GM18498 (cell line): ENCODE data around the gene COL8A1.

Source experiments
- ATAC-seq: cut with Tn5 transposase; IDR thresholded peaks from one replicate; pipeline ENCODE4 v1.9.1; 2021; ENCODE audit warnings: mild to moderate bottlenecking, moderate library complexity; ENCODE audit not compliant: unreplicated experiment

The COL8A1 gene

GRCh38 chr3:99668044-99668443 is 29.6 kb downstream of the COL8A1 start:
- ATAC-seq = no peak

DNA sequence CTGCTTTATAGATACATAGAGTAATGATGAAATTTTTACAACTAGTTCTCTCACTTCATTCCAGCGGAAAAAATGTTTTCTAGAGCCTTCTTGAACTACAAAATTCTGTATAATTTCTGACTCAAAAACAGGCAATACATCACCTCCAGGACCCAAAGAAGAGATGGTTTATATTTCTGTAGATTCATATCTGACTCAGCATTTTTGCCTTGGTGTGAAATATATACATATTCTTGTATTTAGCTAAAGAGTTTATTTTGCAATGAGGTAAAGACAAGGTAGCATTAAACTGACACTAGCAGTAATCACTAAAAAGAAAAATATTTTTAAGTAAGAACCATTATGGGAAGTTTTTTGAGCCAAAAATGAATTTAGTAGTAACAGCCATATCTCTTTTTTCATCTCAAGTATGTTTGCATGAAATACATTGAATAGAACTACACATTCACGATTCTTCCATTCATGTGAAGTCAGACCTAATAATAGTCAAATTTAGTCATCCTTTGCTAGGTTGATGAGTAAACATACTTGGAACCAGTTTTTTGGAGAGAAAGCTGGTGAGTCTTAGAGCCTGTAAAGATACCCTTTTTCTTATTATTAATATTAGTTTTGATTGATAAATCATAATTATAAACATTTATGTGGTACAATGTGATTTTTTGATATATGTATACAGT is 31.6 kb downstream of the COL8A1 start:
- ATAC-seq = no peak

GRCh38 chr3:99670556-99670950 is 32.2 kb downstream of the COL8A1 start:
- no peak for ATAC-seq

- no peak for ATAC-seq
Observed at GRCh38 chr3:99674086-99674789, 35.8 kb downstream of the COL8A1 start.

- ATAC-seq = no peak
Observed at GRCh38 chr3:99678023-99678422, 39.6 kb downstream of the COL8A1 start.

GRCh38 chr3:99678896-99679295 is 40.5 kb downstream of the COL8A1 start:
- ATAC-seq = no peak

DNA sequence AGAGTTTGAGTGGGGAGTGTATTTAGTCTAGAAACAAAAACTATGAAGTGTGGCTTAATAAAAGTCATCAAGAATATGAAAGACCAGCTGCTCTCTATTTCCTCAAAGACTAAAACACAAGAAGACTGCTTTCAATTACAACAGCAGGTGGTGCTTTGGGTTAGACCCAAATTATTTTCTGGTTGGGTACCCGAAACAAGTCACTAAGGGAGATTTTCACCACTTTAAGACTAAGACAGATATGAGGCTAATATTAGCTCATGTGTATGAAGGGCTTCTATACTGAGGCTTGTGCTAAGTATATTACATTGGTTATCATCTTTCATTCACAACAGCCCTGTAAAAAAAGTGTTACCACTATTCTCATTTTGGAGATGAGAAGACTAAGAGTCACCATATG is 43.1 kb downstream of the COL8A1 start:
- peak; percentile 91 for ATAC-seq

DNA sequence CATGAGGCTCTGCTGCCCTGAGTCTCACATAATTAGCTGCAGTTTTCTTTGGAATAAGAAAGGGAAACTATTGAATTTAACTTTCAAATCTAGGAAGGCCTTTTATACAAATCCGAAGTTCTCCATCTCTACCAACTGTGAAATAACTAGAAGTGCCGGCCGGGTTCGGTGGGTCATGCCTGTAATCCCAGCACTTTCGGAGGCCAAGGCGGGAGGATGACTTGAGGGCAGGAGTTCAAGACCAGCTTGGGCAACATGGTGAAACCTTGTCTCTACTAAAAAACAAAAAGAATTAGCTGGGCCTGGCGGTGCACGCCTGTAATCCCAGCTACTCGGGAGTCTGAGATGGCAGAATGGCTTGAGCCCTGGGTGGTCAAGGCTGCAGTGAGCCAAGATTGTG is 43.6 kb downstream of the COL8A1 start:
- ATAC-seq = no peak

DNA sequence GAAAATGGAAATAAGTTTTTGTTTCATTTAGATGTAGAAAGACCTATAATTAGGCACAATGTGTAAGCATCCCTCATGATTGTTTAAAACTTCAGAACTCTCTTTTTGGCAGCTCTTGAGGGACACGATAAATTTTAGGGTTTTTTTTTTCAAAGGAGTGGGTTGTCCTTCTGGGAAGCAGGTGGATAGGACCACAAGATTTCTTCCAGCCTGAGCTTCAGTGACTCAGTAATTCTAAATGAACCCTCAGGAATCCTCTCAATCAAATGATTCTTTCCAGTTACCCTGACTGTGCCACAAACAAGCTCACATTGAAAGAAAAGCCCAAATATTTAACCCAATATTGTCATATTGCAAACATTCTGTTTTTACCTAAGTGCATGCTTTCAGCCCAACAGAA is 45.1 kb downstream of the COL8A1 start:
- no peak for ATAC-seq

DNA sequence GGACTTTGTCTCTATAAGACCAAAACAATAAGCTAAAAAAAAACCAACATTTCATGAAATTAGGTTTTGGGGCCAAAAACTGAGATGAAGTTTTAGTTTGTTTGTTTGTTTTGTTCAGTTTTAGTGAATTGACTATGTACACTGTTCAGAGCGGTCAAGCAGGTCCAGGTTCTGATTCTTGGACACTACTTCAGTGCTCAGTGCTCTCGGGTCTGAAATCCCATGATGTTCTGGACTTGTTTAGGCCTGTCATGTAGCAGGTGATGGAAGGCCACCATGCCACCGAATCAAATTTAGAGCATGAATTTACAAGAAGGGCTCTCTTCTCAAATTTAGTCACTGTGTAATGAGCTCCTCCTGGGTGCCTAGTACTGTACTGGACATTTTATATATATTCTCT is 45.5 kb downstream of the COL8A1 start:
- no peak for ATAC-seq

DNA sequence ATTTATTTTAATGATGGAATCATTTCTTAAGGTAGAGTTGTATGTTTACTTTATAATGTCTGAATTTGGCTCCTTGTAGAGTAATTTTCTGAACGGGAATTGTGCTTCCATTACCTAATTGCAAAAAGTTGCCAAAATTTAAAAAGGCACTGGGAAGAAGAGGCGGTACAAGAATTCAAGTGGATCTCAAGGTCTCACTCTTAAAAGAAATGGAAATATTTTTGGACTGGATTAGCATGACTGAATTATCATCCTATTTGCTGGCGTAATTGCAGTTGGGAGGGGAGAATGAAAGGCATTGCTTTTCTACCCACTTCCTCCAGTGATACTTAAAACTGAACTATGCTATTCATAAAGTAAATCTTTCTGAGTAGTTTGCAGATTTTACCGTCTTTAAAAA is 46.2 kb downstream of the COL8A1 start:
- ATAC-seq = no peak

GRCh38 chr3:99686469-99686868 is 48.1 kb downstream of the COL8A1 start:
- no peak for ATAC-seq

DNA sequence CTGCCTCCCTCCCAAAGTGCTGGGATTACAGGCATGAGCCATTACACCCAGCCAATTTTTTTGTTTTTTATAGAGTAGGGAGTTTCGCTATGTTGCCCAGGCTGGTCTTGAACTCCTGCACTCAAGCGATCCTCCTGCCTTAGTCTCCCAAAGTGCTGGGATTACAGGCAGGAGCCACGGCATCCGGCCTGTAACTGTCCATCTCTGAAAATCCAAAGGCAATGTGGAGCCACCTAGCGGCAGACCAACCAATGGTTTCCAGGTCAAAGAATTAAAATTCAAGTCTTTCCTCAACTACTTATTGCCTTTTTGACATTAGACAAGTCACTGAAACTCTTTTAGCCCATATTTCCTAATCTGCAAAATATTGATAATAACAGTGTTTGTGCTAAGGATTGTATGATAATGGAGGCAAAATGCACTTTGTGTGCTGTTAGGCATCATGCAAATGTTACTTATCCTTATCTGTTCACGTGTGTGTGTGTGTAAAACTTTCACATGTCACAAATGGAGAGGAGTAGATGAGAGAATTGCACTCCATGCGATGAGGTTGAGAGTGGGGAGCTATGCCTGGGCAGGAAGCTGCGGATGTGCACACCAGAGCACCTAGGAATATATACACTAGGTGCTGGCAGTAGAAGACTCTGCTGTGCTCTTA is 48.7 kb downstream of the COL8A1 start:
- ATAC-seq = peak; percentile 75

DNA sequence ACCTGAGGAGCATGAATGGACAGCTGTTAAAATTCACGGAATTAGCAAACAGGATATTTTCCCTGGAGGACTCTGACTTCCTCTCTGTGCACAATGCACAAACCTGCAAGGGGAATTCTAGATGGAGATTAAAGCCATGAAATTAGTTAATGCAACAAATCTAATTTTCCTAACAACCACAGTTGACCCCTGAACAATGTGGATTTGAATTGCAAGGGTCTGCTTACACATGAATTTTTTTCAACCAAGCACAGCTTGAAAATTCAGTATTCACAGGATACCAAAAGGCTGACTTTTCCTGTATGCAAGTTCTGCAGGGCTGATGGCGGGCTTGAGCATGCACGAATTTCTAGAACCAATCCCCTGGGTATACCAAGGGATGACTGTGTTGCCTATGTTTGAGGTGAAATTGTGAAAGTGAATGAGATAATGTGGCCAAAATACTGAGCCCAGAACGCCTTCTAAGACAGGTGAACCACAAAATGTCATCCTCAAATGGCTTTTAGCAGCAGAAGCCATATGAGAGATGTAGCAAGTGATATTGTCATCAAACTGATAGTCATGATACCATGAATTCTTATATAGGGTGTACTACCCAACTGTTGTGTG is 52.5 kb downstream of the COL8A1 start:
- no peak for ATAC-seq

DNA sequence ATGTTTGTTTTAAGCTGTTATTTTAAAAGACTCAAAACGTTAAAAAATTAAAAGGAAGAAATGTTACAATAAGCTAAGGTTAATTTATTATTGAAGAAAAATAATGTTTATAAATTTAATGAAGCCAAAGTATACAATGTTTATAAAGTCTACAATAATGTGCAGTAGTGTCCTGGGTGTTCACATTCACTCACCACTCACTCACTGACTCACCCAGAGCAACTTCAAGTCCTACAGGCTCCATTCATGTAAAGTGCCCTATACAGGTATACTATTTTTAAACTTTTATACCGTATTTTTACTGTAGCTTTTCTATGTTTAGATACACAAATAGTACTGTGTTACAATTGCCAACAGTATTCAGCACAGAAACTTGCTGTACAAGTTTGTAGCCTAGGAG is 55.2 kb downstream of the COL8A1 start:
- no peak for ATAC-seq

DNA sequence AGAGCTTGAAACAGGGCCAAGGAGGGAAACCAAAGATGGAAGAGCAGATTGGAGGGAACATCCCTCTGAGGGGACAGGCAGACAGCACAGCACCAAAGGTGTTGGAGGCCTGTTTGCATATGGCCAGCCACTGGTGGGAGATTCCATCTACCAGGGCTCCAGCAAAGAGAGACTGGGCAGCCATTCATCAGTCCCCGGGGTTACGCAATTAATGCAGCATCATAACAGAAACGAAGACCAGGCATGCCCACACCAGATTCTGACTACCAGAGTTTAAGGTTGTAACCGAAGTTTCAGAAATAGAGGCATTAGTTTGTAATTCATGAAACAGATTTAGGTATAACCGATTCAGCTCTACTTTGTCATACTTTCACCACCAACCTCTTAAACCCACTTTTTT is 58.1 kb downstream of the COL8A1 start:
- ATAC-seq = no peak

DNA sequence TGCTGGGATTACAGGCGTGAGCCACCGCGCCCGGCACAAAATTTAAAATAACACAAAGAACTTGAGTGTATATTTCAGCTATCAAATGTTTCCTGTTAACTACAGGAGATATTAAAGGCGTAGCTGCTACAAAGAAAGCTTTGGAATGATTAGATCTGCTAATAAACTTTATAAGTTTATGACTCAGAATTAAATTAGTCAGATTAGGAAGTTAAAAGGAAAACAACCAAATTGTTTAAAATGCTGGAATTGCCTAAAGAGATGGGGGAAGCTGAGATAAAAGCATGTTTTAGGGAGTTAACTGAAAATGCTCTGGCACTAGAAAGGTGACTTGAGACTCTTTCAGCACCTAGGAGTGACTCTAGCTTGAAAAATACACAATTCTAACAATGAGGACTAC is 58.9 kb downstream of the COL8A1 start:
- no peak for ATAC-seq

GRCh38 chr3:99698932-99699331 is 60.5 kb downstream of the COL8A1 start:
- no peak for ATAC-seq

DNA sequence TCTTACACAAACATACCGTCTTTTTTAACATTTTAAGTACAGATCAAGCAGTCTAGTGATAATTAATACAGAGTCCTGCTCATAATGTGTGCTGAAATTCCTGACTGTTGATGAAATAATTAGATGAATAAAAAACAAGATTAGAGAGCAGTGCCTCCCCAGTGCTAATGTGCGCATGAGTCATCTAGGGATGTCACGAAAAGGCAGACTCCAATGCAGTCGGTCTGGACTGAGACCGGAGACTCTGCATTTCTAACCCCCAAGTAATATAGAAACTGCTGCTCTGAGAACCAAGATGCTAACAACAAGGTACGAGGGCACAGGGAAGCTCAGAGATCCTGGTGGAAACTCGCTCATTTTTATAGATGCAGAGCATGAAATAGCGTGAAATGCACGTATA is 61.4 kb downstream of the COL8A1 start:
- ATAC-seq = no peak

DNA sequence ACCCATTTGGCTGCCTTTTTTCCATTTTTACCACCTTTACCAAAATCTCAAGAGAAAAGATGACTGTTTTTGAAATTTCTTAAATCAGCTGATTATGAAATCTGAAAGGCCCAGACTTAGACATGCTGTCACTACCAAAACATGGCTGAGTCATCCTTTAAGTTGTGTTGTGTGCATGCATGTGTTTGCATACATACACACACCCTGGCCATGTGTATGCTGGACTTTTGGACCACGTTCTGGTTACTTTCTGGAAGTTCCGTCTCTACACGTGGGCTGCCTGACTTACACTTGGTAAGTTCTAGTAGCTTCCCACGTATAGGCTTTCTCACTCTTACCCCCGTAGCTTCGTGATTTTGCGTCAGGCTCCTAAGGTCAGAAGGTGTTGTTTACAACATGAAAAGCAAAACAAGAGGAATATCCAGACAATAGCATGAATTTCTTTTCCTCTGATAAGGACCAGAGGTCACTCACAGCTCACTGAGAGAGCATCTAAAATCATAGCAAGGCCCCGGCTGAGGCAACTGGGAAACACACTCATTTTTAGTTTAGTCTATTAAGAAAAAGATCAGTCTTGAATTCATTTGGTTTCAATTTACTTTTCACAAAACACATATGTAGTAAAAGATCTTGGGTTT is 62.4 kb downstream of the COL8A1 start:
- ATAC-seq = no peak
